ENCODE measurements around the gene PCDHAC1. TPM values are rescaled to one million over a fixed set of nuclear protein-coding genes. Genes with fewer than 3 reads are reported as not detected.

The PCDHAC1 gene
- total and polyA plus RNA-seq, 2 donors (not counting 3 experiments of a cell fraction or from before 2014, with no cell fraction given), result not detected

DNA sequence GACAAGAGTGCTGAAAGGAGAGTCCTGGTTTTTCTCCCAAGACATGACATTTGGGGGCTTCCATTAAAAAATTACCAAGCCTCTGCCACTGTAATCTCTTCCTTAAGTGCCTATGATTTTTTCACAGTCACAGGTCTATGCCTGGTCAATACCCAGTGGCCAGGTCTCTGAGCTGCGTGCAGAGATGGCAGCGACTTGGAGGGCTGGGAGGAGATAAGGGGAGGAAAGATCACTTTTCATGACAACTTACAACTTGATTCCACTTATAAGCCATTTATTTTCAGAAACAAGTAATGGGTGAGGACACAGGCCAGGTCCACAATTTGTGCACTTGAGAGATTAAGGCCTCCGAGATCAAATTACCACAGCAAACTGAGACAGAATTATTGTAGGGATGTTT is 38.3 kb downstream of the PCDHAC1 start:
- Histone ChIP-seq H3K4me1 (ENCODE audit: control insufficient read depth, extremely low read depth, insufficient read depth, low read length) (peaks cover 4% of the 10 kb centered on the region), H3K4me3 (replicated peaks in 1 of 3; ENCODE audit: insufficient read depth in 1 of 3, low read depth in 1 of 3, low read length in 3 of 3) (no peak overlapping the region), H4K20me1 (replicated peaks; ENCODE audit: control insufficient read depth, extremely low read depth, insufficient read depth, low read length) (no peaks in the 10 kb centered on the region), H3K79me2 (ENCODE audit: control insufficient read depth, insufficient read depth, low read length) (no peaks in the 10 kb centered on the region), H3K27ac (ENCODE audit: insufficient read depth, low read depth, low read length) (no peak overlapping the region), H3K27me3 (ENCODE audit: control insufficient read depth in 2 of 2, insufficient read depth in 2 of 2, low read length in 2 of 2) (peaks cover 10 to 22% of the 10 kb centered on the region in 2 experiments), H3K36me3 (ENCODE audit: control insufficient read depth in 2 of 2, extremely low read depth in 1 of 2, insufficient read depth in 2 of 2, low read length in 2 of 2) (no peaks in the 10 kb centered on the region), H3K4me2 (ENCODE audit: insufficient read depth, low read length) (no peak overlapping the region), H3K9me3 (replicated peaks; ENCODE audit: control insufficient read depth, insufficient read depth, low read length) (no peaks in the 10 kb centered on the region), H3K9ac (replicated peaks; ENCODE audit: extremely low read depth, insufficient read depth, low read length) (no peak overlapping the region), H2AFZ (ENCODE audit: low read depth, low read length) (no peak overlapping the region), H3K9me1 (replicated peaks; ENCODE audit: control insufficient read depth, extremely low read depth, insufficient read depth, low read length) (no peaks in the 10 kb centered on the region)
- TF ChIP-seq CTCF (IDR thresholded peaks at IDR 0.05; ENCODE audit: extremely low read depth in 1 of 2, insufficient read depth in 1 of 2, low read depth in 1 of 2, low read length in 2 of 2), result no peak
- no peak for TF ChIP-seq POLR2AphosphoS5 (IDR thresholded peaks at IDR 0.05; ENCODE audit: insufficient read depth, low read depth, low read length)
- TF ChIP-seq FOS (IDR thresholded peaks at IDR 0.05; ENCODE audit: borderline replicate concordance, insufficient read depth, low read length), result no peak
- TF ChIP-seq GATA2 (IDR thresholded peaks at IDR 0.05; ENCODE audit: insufficient read depth, insufficient read length, low read depth, low read length), result no peak
- no peak for TF ChIP-seq MYC (IDR thresholded peaks at IDR 0.05; ENCODE audit: low read depth, low read length)
- intact Hi-C loops (cut with micrococcal nuclease), result no loop called here
- ChIA-PET CTCF (no interaction called here), POLR2A (no interaction called here)
- dilution Hi-C loops (cut with MboI; ENCODE audit: extremely low pct_ligation_motif_present, low sequenced_read_pairs), result no loop called here
- BruUV-seq (replicated peaks), result no TSS peak
- FAIRE-seq, result no peak
- DNase-seq (ENCODE audit: low read depth, low spot score), result no peak

GRCh38 chr5:140965905-140966292 is 39.8 kb downstream of the PCDHAC1 start:
- FAIRE-seq, result no peak
- Histone ChIP-seq H3K9me3 (replicated peaks; ENCODE audit: control insufficient read depth, insufficient read depth, low read length) (no peaks in the 10 kb centered on the region), H3K4me2 (ENCODE audit: insufficient read depth, low read length) (peak overlapping the region; percentile 64), H3K79me2 (ENCODE audit: control insufficient read depth, insufficient read depth, low read length) (no peaks in the 10 kb centered on the region), H3K4me3 (replicated peaks in 1 of 3; ENCODE audit: insufficient read depth in 1 of 3, low read depth in 1 of 3, low read length in 3 of 3) (peak overlapping the region in 2 of 3 experiments; percentile 54 to 61), H3K36me3 (ENCODE audit: control insufficient read depth in 2 of 2, extremely low read depth in 1 of 2, insufficient read depth in 2 of 2, low read length in 2 of 2) (no peaks in the 10 kb centered on the region), H3K27ac (ENCODE audit: insufficient read depth, low read depth, low read length) (no peak overlapping the region), H2AFZ (ENCODE audit: low read depth, low read length) (peak overlapping the region; percentile 88), H4K20me1 (replicated peaks; ENCODE audit: control insufficient read depth, extremely low read depth, insufficient read depth, low read length) (no peaks in the 10 kb centered on the region), H3K9ac (replicated peaks; ENCODE audit: extremely low read depth, insufficient read depth, low read length) (no peak overlapping the region), H3K9me1 (replicated peaks; ENCODE audit: control insufficient read depth, extremely low read depth, insufficient read depth, low read length) (no peaks in the 10 kb centered on the region), H3K4me1 (ENCODE audit: control insufficient read depth, extremely low read depth, insufficient read depth, low read length) (peaks cover 4% of the 10 kb centered on the region), H3K27me3 (ENCODE audit: control insufficient read depth in 2 of 2, insufficient read depth in 2 of 2, low read length in 2 of 2) (peaks cover 10 to 19% of the 10 kb centered on the region in 2 experiments)
- ChIA-PET CTCF (interaction anchor here (1.3 kb wide), 1 partner anchor 8 kb away, joined by 4 read pairs; no protein-coding TSS in a partner anchor), POLR2A (no interaction called here)
- dilution Hi-C loops (cut with MboI; ENCODE audit: extremely low pct_ligation_motif_present, low sequenced_read_pairs), result no loop called here
- intact Hi-C loops (cut with micrococcal nuclease), result loop anchor here (5.0 kb wide), 1 partner anchor 76 kb away; no protein-coding TSS in a partner anchor
- BruUV-seq (replicated peaks), result no TSS peak
- DNase-seq (ENCODE audit: low read depth, low spot score), result no peak
- TF ChIP-seq EZH2 (IDR thresholded peaks at IDR 0.05; ENCODE audit: borderline replicate concordance, low read depth, low read length, severe bottlenecking) (no peak), MYC (IDR thresholded peaks at IDR 0.05; ENCODE audit: low read depth, low read length) (no peak)

Data from endothelial cell of umbilical vein (primary cell).